ENCODE results near the gene SHANK1.
A peak's percentile ranks its signal among the peaks of the same experiment; 100 is the strongest.

Gene SHANK1

GRCh38 chr19:50652722-50653121 is 66.9 kb downstream of the SHANK1 start:
- Histone ChIP-seq H2AFZ (ENCODE audit: low read depth, low read length) (no peak overlapping the region), H3K4me2 (ENCODE audit: low read length) (no peak overlapping the region), H3K9me3 (ENCODE audit: insufficient read depth, low read length) (peaks cover 4% of the 10 kb centered on the region; the same call in 1 of the 2 replicates), H3K79me2 (ENCODE audit: low read length) (no peaks in the 10 kb centered on the region), H3K27me3 (ENCODE audit: low read depth, low read length) (peaks cover 12% of the 10 kb centered on the region; the same call in 1 of the 2 replicates), H4K20me1 (ENCODE audit: insufficient read depth, low read length) (no peaks in the 10 kb centered on the region), H3K27ac (ENCODE audit: low read length) (no peak overlapping the region), H3K36me3 (replicated peaks; ENCODE audit: low read depth, low read length) (no peaks in the 10 kb centered on the region), H3K9ac (ENCODE audit: low read length) (no peak overlapping the region), H3K4me3 (ENCODE audit: low read length) (no peak overlapping the region), H3K4me1 (ENCODE audit: low read length) (peaks cover 7% of the 10 kb centered on the region; the same call in 1 of the 2 replicates)
- TF ChIP-seq EZH2phosphoT487 (IDR thresholded peaks at IDR 0.05; ENCODE audit: low read depth): no peak
- TF ChIP-seq CTCF (IDR thresholded peaks at IDR 0.05; ENCODE audit: low read depth, low read length): no peak

- H3K36me3 ChIP-seq (replicated peaks; ENCODE audit: low read depth, low read length): no peaks in the 10 kb centered on the region
- H3K4me1 ChIP-seq (ENCODE audit: low read length): peaks cover 9% of the 10 kb centered on the region; the same call in 1 of the 2 replicates
- no peak overlapping the region for H3K27ac ChIP-seq (ENCODE audit: low read length)
- no peaks in the 10 kb centered on the region for H3K79me2 ChIP-seq (ENCODE audit: low read length)
- TF ChIP-seq CTCF (IDR thresholded peaks at IDR 0.05; ENCODE audit: low read depth, low read length) (no peak), EZH2phosphoT487 (IDR thresholded peaks at IDR 0.05; ENCODE audit: low read depth) (no peak)
- no peak overlapping the region for H3K4me3 ChIP-seq (ENCODE audit: low read length)
- no peak overlapping the region for H2AFZ ChIP-seq (ENCODE audit: low read depth, low read length)
- no peak overlapping the region for H3K4me2 ChIP-seq (ENCODE audit: low read length)
- H4K20me1 ChIP-seq (ENCODE audit: insufficient read depth, low read length): no peaks in the 10 kb centered on the region
- peaks cover 14% of the 10 kb centered on the region for H3K27me3 ChIP-seq (ENCODE audit: low read depth, low read length)
- H3K9me3 ChIP-seq (ENCODE audit: insufficient read depth, low read length): peaks cover 4% of the 10 kb centered on the region; the same call in 1 of the 2 replicates
- no peak overlapping the region for H3K9ac ChIP-seq (ENCODE audit: low read length)
Observed at GRCh38 chr19:50651174-50651573, 68.4 kb downstream of the SHANK1 start.

- Histone ChIP-seq H4K20me1 (ENCODE audit: insufficient read depth, low read length) (no peaks in the 10 kb centered on the region), H3K9me3 (ENCODE audit: insufficient read depth, low read length) (no peaks in the 10 kb centered on the region), H3K36me3 (replicated peaks; ENCODE audit: low read depth, low read length) (no peaks in the 10 kb centered on the region), H3K27ac (ENCODE audit: low read length) (no peak within 1 kb of the TSS), H3K9ac (ENCODE audit: low read length) (no peak within 1 kb of the TSS), H3K27me3 (ENCODE audit: low read depth, low read length) (peaks cover 21% of the 10 kb centered on the region), H2AFZ (ENCODE audit: low read depth, low read length) (peak within 1 kb of the TSS; percentile 33; the same call in 1 of the 2 replicates), H3K4me1 (ENCODE audit: low read length) (peaks cover 9% of the 10 kb centered on the region; the same call in 1 of the 2 replicates), H3K79me2 (ENCODE audit: low read length) (no peaks in the 10 kb centered on the region), H3K4me2 (ENCODE audit: low read length) (peak within 1 kb of the TSS; percentile 5; the same call in 1 of the 2 replicates), H3K4me3 (ENCODE audit: low read length) (no peak within 1 kb of the TSS)
- no peak for TF ChIP-seq CTCF (IDR thresholded peaks at IDR 0.05; ENCODE audit: low read depth, low read length)
- no peak for TF ChIP-seq EZH2phosphoT487 (IDR thresholded peaks at IDR 0.05; ENCODE audit: low read depth)
Observed at GRCh38 chr19:50649433-50650391, 69.9 kb downstream of the SHANK1 start, which contains the start of gene C19orf81. TSS of gene C19orf81 (plus strand) at chr19:50649445. CDS start at chr19:50649445, 0 bp downstream.

- Histone ChIP-seq H3K4me3 (ENCODE audit: low read length) (no peak overlapping the region), H3K9me3 (ENCODE audit: insufficient read depth, low read length) (no peaks in the 10 kb centered on the region), H3K27me3 (ENCODE audit: low read depth, low read length) (peaks cover 27% of the 10 kb centered on the region), H4K20me1 (ENCODE audit: insufficient read depth, low read length) (no peaks in the 10 kb centered on the region), H3K4me2 (ENCODE audit: low read length) (no peak overlapping the region), H2AFZ (ENCODE audit: low read depth, low read length) (no peak overlapping the region), H3K27ac (ENCODE audit: low read length) (no peak overlapping the region), H3K4me1 (ENCODE audit: low read length) (peaks cover 9% of the 10 kb centered on the region; the same call in 1 of the 2 replicates), H3K9ac (ENCODE audit: low read length) (no peak overlapping the region), H3K79me2 (ENCODE audit: low read length) (no peaks in the 10 kb centered on the region), H3K36me3 (replicated peaks; ENCODE audit: low read depth, low read length) (no peaks in the 10 kb centered on the region)
- TF ChIP-seq CTCF (IDR thresholded peaks at IDR 0.05; ENCODE audit: low read depth, low read length) (no peak), EZH2phosphoT487 (IDR thresholded peaks at IDR 0.05; ENCODE audit: low read depth) (no peak)
Observed at GRCh38 chr19:50648659-50649058, 70.9 kb downstream of the SHANK1 start.
